HG02970 (cell line): ENCODE results near the gene NMNAT3.

ENCODE experiments used
- ATAC-seq: cut with Tn5 transposase; IDR thresholded peaks from one replicate; pipeline ENCODE4 v1.9.1; 2021; ENCODE audit warnings: mild to moderate bottlenecking, moderate library complexity, moderate number of reproducible peaks; ENCODE audit not compliant: unreplicated experiment, low FRiP score

NMNAT3 gene

GRCh38 chr3:139676108-139676507 lies 1.7 kb downstream of the NMNAT3 start:
- ATAC-seq = no peak

GRCh38 chr3:139675327-139675726 lies 2.4 kb downstream of the NMNAT3 start:
- ATAC-seq = no peak

DNA sequence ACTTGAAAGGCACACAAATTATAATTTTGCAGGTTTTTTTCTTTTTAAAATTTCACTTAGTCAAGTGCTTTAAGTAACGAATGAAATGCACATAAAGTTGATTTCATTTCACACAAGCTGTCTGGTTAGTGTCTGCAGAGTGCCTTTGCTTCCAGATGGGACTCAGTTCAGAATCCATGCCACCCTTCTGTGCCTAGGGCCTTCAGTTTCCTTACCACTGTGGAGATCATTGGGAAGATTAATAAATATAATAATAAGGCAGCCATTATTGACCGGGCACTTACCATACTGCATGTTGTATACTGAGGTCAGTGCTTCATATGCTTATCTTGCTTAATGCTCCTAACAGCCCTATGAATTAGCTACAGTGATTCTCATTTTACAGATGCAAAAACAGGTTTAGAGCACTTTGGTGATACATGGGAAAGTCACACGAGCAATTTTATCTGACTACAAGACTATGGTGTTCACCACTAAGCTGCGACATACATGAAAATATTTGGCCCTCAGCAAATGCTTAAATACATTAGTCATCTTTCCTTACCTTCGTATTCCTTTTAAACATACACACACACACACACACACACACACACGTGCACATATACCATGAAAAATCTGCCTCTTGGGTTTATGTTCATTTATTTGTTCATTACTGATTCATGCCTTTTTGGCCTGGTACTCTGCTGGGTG lies 3.1 kb downstream of the NMNAT3 start:
- no peak for ATAC-seq

DNA sequence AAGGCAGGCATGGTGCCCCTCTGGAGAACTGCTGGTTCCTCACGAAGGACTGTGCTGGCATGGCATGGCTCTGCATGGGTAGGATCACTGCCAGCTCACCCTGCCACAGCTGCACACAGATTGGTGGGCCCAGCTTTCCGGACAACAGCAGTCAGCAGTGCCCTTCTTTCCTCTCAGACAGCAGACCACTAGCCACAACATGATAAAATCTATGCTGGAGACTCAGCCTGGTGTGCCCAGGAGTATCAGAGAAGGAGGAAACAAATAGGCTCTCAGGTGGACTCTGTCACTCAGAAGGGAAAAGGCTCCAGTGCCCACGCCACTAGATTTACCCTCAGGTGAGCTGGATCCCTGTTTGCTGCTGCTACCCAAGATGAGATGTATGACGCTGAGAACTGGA lies 4.9 kb downstream of the NMNAT3 start:
- no peak for ATAC-seq

DNA sequence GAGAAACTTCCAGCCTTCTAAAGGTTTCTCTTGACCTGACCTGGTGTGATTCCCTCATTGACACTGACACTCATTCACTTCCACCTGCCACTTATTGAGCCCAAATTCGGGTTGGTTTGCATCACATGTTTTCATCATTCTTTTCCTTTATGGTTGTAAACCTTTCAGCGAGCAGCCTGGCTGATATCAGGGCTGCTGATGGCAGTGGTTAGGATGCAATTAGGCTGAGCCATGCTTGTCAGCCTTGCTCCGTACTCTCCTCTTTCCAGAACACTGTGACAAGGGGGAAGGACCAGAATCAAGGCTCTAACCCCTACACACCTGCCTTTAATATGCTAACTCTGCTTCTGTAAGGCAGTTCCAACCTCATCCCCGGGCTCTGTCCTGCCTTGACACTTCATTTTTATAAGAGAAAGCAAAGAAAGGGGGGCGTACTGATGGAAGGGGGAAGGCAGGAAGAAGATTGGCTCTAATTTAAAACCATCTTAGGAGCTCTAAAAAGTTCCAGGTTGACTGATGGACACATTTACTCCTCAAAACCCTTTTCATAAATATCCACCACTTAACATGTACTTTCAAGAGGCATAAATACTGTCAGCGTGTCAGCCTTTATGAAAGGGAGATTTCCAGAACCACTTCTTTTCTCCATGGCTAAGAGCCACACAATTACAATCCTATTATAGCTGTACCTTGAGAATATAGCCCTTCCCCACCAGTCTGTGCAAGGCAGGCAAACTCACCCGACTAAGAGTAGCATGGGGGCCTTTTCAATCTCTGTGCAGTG lies 5.7 kb downstream of the NMNAT3 start:
- ATAC-seq = no peak

DNA sequence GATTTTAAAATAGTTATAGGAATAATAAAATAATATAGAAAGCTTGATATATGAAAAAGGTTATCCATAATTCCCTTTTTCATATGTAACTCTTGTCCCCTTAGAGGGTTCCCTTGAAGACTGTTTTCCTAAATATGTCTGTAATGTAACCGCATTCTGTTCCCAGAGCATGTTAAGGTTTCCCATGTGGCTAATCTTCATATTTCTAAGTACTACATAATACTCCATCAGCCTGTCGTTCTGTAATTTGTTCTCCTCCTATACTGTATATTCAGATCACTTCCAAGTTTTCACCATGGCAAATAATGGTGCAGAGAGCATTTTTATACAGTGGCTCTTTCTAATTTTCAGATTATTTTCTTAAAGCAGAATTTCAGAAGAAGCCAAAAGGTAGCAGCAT lies 6.7 kb downstream of the NMNAT3 start:
- no peak for ATAC-seq

GRCh38 chr3:139670196-139670595 lies 7.6 kb downstream of the NMNAT3 start:
- no peak for ATAC-seq

DNA sequence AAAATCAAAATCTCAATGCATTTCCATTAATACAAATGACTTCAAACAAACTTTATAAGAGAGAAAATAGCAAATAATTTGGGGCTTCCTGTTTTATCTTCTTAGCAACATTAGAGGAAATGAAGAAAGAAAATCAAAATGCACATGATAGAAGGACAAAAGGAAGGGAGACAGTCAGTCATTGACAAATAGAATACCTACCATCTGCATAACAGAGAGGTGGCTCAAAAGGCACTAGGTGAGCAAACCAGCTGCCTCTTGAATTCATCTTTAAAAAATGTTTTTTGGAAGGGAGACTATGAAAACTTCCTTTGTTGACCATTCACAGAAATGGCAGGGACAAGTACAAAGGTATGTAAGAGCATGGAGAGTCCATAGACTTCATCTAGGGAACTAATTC lies 9.4 kb downstream of the NMNAT3 start:
- ATAC-seq = no peak

GRCh38 chr3:139664958-139665357 lies 12.8 kb downstream of the NMNAT3 start:
- no peak for ATAC-seq

- no peak for ATAC-seq
Measured at GRCh38 chr3:139660269-139660668, 17.5 kb downstream of the NMNAT3 start.

DNA sequence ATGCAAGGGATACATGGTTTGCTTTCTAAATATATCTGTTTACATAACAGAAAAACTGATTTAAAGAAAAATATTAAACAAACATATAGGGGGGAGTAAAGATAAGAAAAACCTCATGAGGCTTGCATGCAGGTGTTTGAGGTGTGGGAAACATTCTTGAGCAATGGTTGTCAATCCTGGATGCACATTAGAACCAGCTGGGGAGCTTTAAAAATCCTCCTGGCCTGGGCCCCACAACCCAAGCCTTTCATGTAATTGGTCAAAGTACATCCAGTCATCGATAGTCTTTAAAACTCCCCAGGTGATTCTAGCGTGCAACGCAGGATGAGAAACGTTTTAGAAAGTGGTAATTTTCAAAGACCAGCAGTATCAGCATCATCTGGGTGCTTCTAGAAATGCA lies 18.3 kb downstream of the NMNAT3 start:
- no peak for ATAC-seq

GRCh38 chr3:139657936-139658335 lies 19.8 kb downstream of the NMNAT3 start:
- no peak for ATAC-seq

- ATAC-seq = no peak
Measured at GRCh38 chr3:139657434-139657833, 20.3 kb downstream of the NMNAT3 start.

GRCh38 chr3:139655909-139656595 lies 21.7 kb downstream of the NMNAT3 start:
- ATAC-seq = no peak

DNA sequence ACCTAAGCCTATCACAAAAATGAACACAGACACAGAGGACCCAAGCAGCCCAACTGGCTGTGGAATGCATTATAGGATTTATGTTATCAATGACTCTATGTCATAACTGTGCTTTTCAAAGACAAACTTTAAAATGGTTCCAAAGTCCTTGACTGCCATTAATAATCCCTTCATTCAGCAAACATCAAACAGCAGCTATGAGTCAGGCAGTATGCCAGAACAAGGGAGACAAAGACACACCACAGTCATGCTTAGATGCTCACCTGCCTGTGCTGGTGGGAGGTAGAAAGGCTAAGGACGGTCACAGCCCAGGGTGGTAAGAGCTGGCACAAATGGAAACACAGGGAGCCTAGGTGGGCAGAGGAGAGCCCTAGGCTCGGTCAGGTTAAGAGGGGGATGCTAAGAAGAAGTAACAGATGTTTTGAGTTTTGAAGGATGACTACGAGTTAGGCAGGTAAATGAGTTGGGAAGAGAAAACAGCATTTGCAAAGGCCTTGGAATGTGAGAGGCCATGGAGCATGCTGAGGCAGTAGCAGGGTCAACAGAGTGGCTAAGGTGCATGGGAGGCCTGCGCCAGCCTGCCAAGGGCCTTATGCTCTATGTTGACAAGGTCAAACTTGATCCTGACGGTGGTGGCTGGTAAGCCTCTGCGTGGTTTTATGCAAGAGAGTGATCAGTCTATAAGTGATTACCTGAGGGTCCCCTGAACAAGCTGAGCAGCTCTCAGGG lies 23.0 kb downstream of the NMNAT3 start:
- no peak for ATAC-seq

DNA sequence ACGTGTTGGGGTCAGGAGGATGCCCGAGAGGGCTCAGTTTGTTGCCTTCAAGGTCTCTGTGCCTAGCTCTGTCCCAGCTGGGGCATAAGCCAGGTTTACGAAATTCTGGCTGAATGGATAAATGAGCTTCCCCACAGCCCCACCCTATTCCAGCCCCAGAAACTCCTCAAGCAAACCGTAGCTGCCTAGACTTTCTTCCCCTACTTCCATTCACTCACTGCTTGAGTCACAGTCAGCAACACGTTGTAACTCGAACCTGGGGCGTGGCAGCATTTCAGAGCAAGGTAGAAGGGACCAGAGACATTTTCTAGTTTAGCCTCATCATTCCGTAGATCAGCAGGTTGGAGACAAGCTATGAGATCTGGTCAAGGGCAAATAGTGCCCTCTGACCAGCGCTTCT lies 24.2 kb downstream of the NMNAT3 start:
- no peak for ATAC-seq

DNA sequence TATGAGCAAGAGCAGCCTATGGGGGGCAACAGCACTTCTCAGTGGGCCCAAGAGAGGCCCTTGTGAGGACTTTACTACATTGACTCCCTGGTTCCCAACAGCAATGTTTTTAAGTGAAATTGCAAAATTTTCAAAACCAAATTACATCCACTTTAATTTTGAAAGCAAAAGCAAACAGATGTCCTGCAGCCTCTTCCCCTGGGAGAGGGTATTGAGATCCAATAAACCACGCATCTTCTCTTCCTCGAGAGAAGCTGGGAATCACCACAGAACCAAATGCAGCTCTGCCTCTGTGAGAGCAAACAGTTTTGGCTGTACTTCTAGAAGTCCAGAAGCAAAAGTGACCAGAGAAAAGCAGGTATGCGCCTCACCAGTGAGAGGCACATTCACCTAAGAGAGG lies 25.2 kb downstream of the NMNAT3 start:
- ATAC-seq = no peak

DNA sequence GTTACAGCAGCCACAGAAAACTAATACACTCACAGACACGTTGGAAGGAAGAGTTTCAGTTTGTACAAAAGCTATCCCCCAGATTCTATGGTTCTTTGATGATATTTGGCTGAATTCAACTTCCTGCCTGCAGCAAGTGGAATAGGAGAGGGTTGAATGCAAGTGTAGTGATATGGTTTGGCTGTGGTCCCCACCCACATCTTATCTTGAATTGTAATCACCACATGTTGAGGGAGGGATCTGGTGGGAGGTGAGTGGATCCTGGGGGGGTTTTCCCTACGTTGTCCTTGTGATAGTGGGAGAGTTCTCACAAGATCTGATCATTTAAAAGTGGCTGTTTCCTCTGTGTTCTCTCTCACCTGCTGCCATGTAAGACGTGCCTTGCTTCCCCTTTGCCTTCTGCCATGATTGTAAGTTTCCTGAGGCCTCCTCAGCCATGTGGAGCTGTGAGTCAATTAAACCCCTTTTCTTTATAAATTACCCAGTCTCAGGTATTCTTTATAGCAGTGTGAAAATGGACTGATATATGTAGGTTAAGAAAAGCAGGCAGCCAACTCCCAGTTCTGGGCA lies 29.8 kb downstream of the NMNAT3 start:
- ATAC-seq = no peak

DNA sequence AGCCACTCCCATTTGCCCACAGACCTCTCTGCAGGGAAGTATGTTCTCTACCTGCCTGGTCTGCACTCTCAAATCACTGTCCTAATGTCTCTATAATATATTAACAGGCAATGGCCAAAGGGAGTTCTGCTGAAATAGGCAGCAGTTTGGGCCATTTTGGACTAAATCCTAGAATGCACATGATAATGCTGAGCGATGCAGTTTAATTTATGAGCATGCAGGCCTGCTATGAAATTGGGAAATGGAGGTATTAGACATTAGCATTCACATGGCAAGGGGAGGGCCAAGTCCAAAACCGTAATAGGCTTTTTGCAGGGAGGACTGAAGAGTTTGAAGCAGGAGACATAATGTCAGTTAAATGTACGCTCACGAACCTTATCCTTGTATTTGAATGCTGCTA lies 31.3 kb downstream of the NMNAT3 start:
- no peak for ATAC-seq

GRCh38 chr3:139642996-139643395 lies 34.8 kb downstream of the NMNAT3 start:
- ATAC-seq = no peak

- no peak for ATAC-seq
Measured at GRCh38 chr3:139640456-139640855, 37.3 kb downstream of the NMNAT3 start.
